GM12875 (cell line): ENCODE measurements around the gene E2F4.

Experiments
- H3K4me3 ChIP-seq: one replicate; pipeline ENCODE4 v1.5.1; 2011; ENCODE audit warnings: low read depth, low read length, control low read depth
- TF ChIP-seq, protein P1 (sequence below): IDR thresholded peaks from 2 replicates; pipeline ENCODE4 v1.5.1; 2011; ENCODE audit warnings: low read depth, mild to moderate bottlenecking, control low read depth, inconsistent platforms, low read length, moderate library complexity, borderline replicate concordance; ENCODE audit not compliant: insufficient read depth

Gene E2F4

GRCh38 chr16:67177743-67178699 lies 13.9 kb upstream of the E2F4 start:
- no peak overlapping the region for H3K4me3 ChIP-seq
- TF ChIP-seq, protein P1, sequence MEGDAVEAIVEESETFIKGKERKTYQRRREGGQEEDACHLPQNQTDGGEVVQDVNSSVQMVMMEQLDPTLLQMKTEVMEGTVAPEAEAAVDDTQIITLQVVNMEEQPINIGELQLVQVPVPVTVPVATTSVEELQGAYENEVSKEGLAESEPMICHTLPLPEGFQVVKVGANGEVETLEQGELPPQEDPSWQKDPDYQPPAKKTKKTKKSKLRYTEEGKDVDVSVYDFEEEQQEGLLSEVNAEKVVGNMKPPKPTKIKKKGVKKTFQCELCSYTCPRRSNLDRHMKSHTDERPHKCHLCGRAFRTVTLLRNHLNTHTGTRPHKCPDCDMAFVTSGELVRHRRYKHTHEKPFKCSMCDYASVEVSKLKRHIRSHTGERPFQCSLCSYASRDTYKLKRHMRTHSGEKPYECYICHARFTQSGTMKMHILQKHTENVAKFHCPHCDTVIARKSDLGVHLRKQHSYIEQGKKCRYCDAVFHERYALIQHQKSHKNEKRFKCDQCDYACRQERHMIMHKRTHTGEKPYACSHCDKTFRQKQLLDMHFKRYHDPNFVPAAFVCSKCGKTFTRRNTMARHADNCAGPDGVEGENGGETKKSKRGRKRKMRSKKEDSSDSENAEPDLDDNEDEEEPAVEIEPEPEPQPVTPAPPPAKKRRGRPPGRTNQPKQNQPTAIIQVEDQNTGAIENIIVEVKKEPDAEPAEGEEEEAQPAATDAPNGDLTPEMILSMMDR: no peak

GRCh38 chr16:67179421-67180080 lies 12.4 kb upstream of the E2F4 start:
- TF ChIP-seq, protein P1: peak; percentile 21; the same call in 1 of the 2 replicates

DNA sequence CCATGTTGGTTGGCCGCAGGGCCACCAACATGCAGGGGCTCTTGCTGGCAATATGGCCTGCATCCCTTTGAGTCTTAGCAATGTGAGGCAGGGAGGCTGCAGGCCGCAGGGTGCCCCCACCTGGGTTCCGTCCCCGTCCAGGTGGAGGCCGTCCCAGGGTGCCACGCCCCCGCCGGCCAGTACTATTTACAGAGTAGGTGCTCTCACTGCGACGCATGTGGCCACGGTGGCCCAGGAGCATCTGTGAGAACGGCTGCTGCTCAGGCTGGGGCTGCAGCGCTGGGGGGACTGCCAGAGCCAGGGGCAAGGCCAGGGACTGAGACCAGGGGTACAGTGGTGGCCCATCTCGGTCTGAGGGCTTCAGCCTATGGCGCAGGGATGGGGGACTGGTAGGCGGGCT lies 11.8 kb upstream of the E2F4 start:
- H3K4me3 ChIP-seq: no peak overlapping the region
- TF ChIP-seq, protein P1: no peak

More at GRCh38 chr16:67179421-67180080, 12.4 kb upstream of the E2F4 start:
- no peak overlapping the region for H3K4me3 ChIP-seq

DNA sequence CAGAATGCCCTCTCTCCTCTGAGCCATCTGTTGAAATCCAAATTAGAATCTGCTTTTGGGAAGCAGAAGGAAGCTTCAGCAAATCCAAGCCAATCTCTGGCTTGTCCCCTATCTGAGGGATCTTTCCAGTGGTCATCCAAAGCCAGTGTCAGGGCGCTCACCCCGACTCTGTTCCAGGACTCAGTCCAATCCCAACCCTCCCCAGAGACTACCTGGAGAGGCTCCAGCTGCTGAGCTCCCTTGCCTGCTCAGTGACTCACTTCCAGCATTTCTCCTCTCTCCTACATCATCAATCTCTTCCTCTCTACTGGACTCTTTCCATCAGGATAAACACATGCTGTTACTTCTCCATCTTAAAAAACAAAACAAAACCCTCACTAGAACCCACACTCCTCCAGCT lies 10.6 kb upstream of the E2F4 start:
- TF ChIP-seq, protein P1: no peak
- no peak overlapping the region for H3K4me3 ChIP-seq

DNA sequence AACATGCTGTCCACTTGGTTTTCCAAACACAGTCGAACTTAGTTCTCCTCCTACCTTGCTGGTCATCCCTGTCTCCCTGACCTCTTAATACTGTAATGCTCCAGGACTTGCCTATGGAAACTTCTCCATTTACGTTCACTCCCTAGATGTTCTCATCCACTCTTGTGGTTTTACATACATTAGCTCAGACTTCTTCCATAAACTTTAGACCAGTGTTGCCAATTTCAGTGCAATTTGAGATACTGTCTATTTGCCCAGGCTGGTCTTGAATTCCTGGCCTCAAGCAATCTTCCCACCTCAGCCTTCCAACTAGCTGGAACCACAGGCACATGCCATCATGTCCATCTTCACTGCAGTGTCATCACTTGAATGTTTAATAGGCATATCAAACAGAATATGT lies 9.7 kb upstream of the E2F4 start:
- H3K4me3 ChIP-seq: no peak overlapping the region
- TF ChIP-seq, protein P1: no peak

DNA sequence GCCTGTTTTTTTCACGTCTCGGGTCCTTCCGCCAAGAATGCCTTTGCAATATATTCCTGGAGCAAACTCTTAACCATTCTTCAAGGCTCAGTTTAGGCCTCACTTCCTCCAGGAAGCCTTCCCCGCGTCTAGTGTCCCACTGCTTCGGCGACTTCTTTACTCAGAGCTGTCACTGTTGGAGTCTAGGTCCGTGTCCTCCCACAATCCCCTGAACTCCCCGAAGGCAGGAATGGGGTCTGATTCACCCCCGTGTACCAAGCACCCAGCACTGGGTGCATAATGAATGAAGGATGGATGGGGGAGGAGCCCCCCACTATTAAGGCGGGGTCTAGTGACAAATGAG lies 8.7 kb upstream of the E2F4 start:
- peak overlapping the region; percentile 84 for H3K4me3 ChIP-seq
- TF ChIP-seq, protein P1: no peak
